Endodermal cell (in vitro differentiated cells): ENCODE data around the gene ADAM22. TPM values are rescaled to one million over a fixed set of nuclear protein-coding genes. Genes with fewer than 3 reads are reported as not detected.

Experiments
- DNase-seq: peaks from one replicate; pipeline ENCODE4 v3.0.0-alpha.2; 2017
- H3K27ac ChIP-seq: 2 replicates; pipeline ENCODE4 v1.5.1; 2013; ENCODE audit warnings: mild to moderate bottlenecking, low read depth, low read length, moderate library complexity
- H3K27me3 ChIP-seq: 2 replicates; pipeline ENCODE4 v1.6.1; 2013; ENCODE audit warnings: mild to moderate bottlenecking, low read length, moderate library complexity; ENCODE audit not compliant: insufficient read depth, control insufficient read depth, poor library complexity, severe bottlenecking
- H3K36me3 ChIP-seq: 2 replicates; pipeline ENCODE4 v1.7.0; 2013; ENCODE audit warnings: mild to moderate bottlenecking, low read length, moderate library complexity; ENCODE audit not compliant: control insufficient read depth, insufficient read depth
- H3K4me1 ChIP-seq: one replicate; pipeline ENCODE4 v1.7.0; 2013; ENCODE audit warnings: low read length; ENCODE audit not compliant: control insufficient read depth, insufficient read depth
- H3K4me3 ChIP-seq: 2 replicates; pipeline ENCODE4 v1.5.1; 2013; ENCODE audit warnings: mild to moderate bottlenecking, low read length, moderate library complexity
- H3K9ac ChIP-seq: 2 replicates; pipeline ENCODE4 v1.6.1; 2013; ENCODE audit warnings: mild to moderate bottlenecking, low read length, moderate library complexity; ENCODE audit not compliant: poor library complexity, severe bottlenecking; ENCODE audit errors: extremely low read depth
- H3K9me3 ChIP-seq: 2 replicates; pipeline ENCODE4 v1.6.1; 2013; ENCODE audit warnings: mild to moderate bottlenecking, low read length, moderate library complexity; ENCODE audit not compliant: control insufficient read depth
- H3K27ac Mint-ChIP-seq: 2 replicates; pipeline ENCODE4 v1.8.0; 2020; ENCODE audit warnings: mixed read lengths
- H3K27me3 Mint-ChIP-seq: 2 replicates; pipeline ENCODE4 v1.8.0; 2021; ENCODE audit warnings: mild to moderate bottlenecking, mixed read lengths; ENCODE audit not compliant: insufficient read depth
- H3K36me3 Mint-ChIP-seq: 2 replicates; pipeline ENCODE4 v1.8.0; 2020; ENCODE audit warnings: low read depth, mixed read lengths
- H3K4me1 Mint-ChIP-seq: 2 replicates; pipeline ENCODE4 v1.8.0; 2020; ENCODE audit warnings: mixed read lengths
- H3K4me3 Mint-ChIP-seq: 2 replicates; pipeline ENCODE4 v1.8.0; 2020; ENCODE audit warnings: mild to moderate bottlenecking, moderate library complexity, mixed read lengths
- H3K9me3 Mint-ChIP-seq: 2 replicates; pipeline ENCODE4 v1.8.0; 2020; ENCODE audit warnings: mild to moderate bottlenecking, mixed read lengths
- CTCF ChIP-seq: fragments of 200-600 bp; sonication (generic); conservative IDR thresholded peaks from 2 replicates; pipeline ENCODE4 v1.5.0; 2021; ENCODE audit warnings: antibody characterized with exemption, mild to moderate bottlenecking
- WGBS, 2 experiments: methylation state at CpG; one replicate each; pipeline versions ENCODE4 v1.1.5 to v1.1.7; 2013; ENCODE audit warnings: missing lambda C conversion rate in 2 of 2, mixed read lengths in 1 of 2; ENCODE audit not compliant: insufficient coverage in 1 of 2, insufficient read length in 1 of 2; 5-methylcytosine and 5-hydroxymethylcytosine counted together
- total RNA-seq, 2 donors: library from RNA; stranded (reverse); fragmentation: NEBNext Ultra II Directional in 1 of 2; extraction: Animal tissue kit (Norgen Biotek cat#: 25700) in 1 of 2; gene quantifications; 2 replicates in 1 of 2; 3 replicates in 1 of 2; pipeline ENCODE4 v1.2.1, GENCODE V29; 2021

The ADAM22 gene
- total RNA-seq, 2 donors from 2014 or later: 10.9 to 11.5 TPM

GRCh38 chr7:88147949-88148348 is 213.9 kb downstream of the ADAM22 start:
- Histone ChIP-seq H3K27me3 (no peaks in the 10 kb centered on the region), H3K9ac (no peak overlapping the region), H3K4me1 (no peaks in the 10 kb centered on the region), H3K9me3 (no peaks in the 10 kb centered on the region), H3K27ac (no peak overlapping the region), H3K36me3 (no peaks in the 10 kb centered on the region), H3K4me3 (no peak overlapping the region)
- Mint-ChIP-seq H3K9me3 (no peaks in the 10 kb centered on the region), H3K4me3 (no peak overlapping the region), H3K4me1 (peaks cover 20% of the 10 kb centered on the region), H3K36me3 (peaks cover 2% of the 10 kb centered on the region), H3K27me3 (no peaks in the 10 kb centered on the region), H3K27ac (no peak overlapping the region)
- 76% methylated on average over 1 of the region's 1 CpG; no CpG with 5 or more reads in 1 of the 2 experiments for WGBS, 2 experiments
- TF ChIP-seq CTCF: no peak
- DNase-seq: no peak

- 95 to 100% methylated on average over 2 to 4 of the region's 4 CpGs for WGBS, 2 experiments
- H3K36me3 ChIP-seq: no peaks in the 10 kb centered on the region
- Mint-ChIP-seq H3K9me3 (no peaks in the 10 kb centered on the region), H3K4me1 (peaks cover 20% of the 10 kb centered on the region), H3K27me3 (no peaks in the 10 kb centered on the region), H3K36me3 (peaks cover 2% of the 10 kb centered on the region), H3K4me3 (no peak overlapping the region), H3K27ac (no peak overlapping the region)
- no peak for TF ChIP-seq CTCF
- H3K9ac ChIP-seq: no peak overlapping the region
- H3K4me3 ChIP-seq: no peak overlapping the region
- no peaks in the 10 kb centered on the region for H3K4me1 ChIP-seq
- no peaks in the 10 kb centered on the region for H3K9me3 ChIP-seq
- no peak overlapping the region for H3K27ac ChIP-seq
- H3K27me3 ChIP-seq: no peaks in the 10 kb centered on the region
- no peak for DNase-seq
Observed at GRCh38 chr7:88150033-88150432, 216.0 kb downstream of the ADAM22 start.

- Mint-ChIP-seq H3K27ac (no peak overlapping the region), H3K9me3 (no peaks in the 10 kb centered on the region), H3K36me3 (peaks cover 2% of the 10 kb centered on the region), H3K4me3 (no peak overlapping the region), H3K27me3 (no peaks in the 10 kb centered on the region), H3K4me1 (peaks cover 20% of the 10 kb centered on the region)
- Histone ChIP-seq H3K27me3 (no peaks in the 10 kb centered on the region), H3K27ac (no peak overlapping the region), H3K4me3 (no peak overlapping the region), H3K4me1 (no peaks in the 10 kb centered on the region), H3K9me3 (no peaks in the 10 kb centered on the region), H3K9ac (no peak overlapping the region), H3K36me3 (no peaks in the 10 kb centered on the region)
- 89 to 93% methylated on average over 4 to 7 of the region's 7 CpGs for WGBS, 2 experiments
- TF ChIP-seq CTCF: no peak
- DNase-seq: no peak
Observed at GRCh38 chr7:88151119-88151790, 217.2 kb downstream of the ADAM22 start.
